Panc1 (cell line): ENCODE results near the gene PRH2.

Experiments used
- CTCF ChIP-seq: fragments of 450-650 bp; IDR thresholded peaks from 2 replicates; pipeline ENCODE4 v1.5.1; 2017; ENCODE audit warnings: mild to moderate bottlenecking
- SIN3A ChIP-seq: IDR thresholded peaks from 2 replicates; pipeline ENCODE4 v1.6.1; 2012; ENCODE audit warnings: low read depth, mild to moderate bottlenecking, low read length, moderate library complexity, borderline replicate concordance; ENCODE audit not compliant: insufficient read depth
- TCF7L2 ChIP-seq: IDR thresholded peaks from 2 replicates; pipeline ENCODE4 v1.6.1; 2011; ENCODE audit warnings: mild to moderate bottlenecking, low read depth, low read length, inconsistent platforms

DNA sequence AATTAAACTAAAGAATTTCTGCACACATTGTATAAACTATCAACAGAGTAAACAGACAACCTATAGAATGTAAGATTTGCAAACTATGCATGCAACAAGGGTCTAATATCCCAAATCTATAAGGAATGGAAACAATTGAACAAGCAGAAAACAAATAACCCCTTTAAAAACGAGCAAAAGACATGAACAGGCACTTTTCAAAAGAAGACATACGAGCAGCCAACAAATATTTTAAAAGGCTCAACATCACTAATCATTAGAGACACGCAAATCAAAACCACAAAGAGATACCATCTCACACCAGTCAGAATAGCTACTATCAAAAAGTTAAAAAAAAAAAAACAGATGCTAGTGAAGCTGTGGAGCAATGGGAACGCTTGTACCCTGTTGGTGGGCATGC lies 24.4 kb upstream of the PRH2 start:
- TF ChIP-seq CTCF (no peak), SIN3A (no peak), TCF7L2 (no peak)
